ENCODE data around the gene C4B.

- TF ChIP-seq, protein P1, sequence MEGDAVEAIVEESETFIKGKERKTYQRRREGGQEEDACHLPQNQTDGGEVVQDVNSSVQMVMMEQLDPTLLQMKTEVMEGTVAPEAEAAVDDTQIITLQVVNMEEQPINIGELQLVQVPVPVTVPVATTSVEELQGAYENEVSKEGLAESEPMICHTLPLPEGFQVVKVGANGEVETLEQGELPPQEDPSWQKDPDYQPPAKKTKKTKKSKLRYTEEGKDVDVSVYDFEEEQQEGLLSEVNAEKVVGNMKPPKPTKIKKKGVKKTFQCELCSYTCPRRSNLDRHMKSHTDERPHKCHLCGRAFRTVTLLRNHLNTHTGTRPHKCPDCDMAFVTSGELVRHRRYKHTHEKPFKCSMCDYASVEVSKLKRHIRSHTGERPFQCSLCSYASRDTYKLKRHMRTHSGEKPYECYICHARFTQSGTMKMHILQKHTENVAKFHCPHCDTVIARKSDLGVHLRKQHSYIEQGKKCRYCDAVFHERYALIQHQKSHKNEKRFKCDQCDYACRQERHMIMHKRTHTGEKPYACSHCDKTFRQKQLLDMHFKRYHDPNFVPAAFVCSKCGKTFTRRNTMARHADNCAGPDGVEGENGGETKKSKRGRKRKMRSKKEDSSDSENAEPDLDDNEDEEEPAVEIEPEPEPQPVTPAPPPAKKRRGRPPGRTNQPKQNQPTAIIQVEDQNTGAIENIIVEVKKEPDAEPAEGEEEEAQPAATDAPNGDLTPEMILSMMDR (conservative IDR thresholded peaks at IDR 0.05; ENCODE audit: low read depth, low read length), result no peak
- no peak for TF ChIP-seq EZH2 (IDR thresholded peaks at IDR 0.05; ENCODE audit: low read length, unreplicated experiment)
Observed at GRCh38 chr6:32058511-32058963, 43.9 kb downstream of the C4B start.
